Astrocyte of the cerebellum (primary cell): Measurements from ENCODE around the gene LRRIQ1.

Experiments used
- DNase-seq: peaks from one replicate; pipeline ENCODE4 v3.0.0-alpha.2; 2011; ENCODE audit warnings: low read depth
- H3K4me3 ChIP-seq: 2 replicates; pipeline ENCODE4 v1.5.1; 2011; ENCODE audit warnings: mild to moderate bottlenecking, low read depth, low read length, moderate library complexity
- in situ Hi-C: cut with HindIII; loops from 2 replicates; pipeline ENCODE4 v1.10.0; 2017; ENCODE audit warnings: low sequenced_read_pairs
- TF ChIP-seq, protein P1 (sequence below): IDR thresholded peaks from 2 replicates; pipeline ENCODE4 v1.5.1; 2012; ENCODE audit warnings: low read length, low read depth, moderate library complexity, mild to moderate bottlenecking; ENCODE audit errors: missing control alignments

LRRIQ1 gene

DNA sequence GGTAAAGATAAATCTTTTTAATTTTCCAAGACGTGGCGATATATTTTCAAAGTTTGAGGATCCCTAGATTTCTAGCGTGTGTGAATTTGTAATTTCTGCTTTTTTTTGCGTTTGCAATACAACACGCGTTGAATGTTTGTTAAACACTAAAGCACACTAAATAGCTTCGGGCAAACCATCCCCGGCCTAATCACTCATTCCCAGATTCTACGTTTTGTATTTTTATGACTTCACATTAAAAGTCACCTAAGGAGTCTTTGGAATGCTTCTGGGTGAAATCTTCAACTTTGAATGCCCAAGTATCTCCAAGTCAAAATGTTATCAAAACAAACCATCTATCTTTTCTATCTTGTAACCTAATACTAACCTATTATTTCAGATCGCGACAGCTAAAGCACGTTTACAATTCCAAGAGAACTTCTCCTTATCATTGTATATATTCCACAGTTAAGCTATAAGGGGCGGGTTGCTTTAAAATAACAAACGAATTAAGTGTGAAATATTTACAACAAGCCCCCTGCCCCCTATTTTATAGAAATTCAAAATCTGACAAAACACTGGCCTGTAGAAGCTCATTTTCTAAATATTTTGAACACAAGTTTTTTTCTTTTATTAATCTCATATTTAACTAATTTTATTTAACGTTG, 245.0 kb downstream of the LRRIQ1 start:
- DNase-seq, result no peak
- peak overlapping the region; percentile 50 for H3K4me3 ChIP-seq
- TF ChIP-seq, protein P1, sequence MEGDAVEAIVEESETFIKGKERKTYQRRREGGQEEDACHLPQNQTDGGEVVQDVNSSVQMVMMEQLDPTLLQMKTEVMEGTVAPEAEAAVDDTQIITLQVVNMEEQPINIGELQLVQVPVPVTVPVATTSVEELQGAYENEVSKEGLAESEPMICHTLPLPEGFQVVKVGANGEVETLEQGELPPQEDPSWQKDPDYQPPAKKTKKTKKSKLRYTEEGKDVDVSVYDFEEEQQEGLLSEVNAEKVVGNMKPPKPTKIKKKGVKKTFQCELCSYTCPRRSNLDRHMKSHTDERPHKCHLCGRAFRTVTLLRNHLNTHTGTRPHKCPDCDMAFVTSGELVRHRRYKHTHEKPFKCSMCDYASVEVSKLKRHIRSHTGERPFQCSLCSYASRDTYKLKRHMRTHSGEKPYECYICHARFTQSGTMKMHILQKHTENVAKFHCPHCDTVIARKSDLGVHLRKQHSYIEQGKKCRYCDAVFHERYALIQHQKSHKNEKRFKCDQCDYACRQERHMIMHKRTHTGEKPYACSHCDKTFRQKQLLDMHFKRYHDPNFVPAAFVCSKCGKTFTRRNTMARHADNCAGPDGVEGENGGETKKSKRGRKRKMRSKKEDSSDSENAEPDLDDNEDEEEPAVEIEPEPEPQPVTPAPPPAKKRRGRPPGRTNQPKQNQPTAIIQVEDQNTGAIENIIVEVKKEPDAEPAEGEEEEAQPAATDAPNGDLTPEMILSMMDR, result no peak
- in situ Hi-C loops, result no loop called here

DNA sequence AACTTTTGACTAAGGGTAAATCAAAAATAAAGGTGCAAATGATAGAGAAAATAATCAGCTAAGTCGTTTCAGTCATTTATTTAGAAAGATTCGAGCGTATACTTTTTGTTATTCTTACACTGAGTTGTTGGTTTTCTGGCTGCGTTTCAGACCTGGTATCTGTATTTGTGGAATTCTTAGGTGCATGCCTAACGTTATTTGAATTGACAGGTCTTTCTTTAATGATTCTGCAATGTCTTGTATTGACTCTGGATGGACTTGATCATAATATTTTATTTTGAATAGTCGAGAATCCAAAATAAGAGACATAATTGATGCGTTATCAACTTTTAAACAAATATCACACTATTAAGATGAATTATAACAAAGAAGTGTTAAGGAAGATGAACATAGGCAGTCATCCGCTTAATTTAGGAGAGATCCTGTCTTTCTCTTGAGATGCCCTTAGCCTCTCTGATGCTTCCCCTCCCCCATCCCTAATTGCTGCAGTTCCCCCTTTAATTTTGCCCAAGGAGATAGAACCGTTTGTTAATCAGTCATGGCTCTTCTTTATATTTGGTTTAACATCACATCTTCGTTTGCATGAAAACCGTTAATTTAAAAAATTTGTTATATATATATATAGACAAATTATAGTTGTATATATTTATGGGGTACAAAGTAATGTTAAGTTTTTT, 245.6 kb downstream of the LRRIQ1 start:
- no peak overlapping the region for H3K4me3 ChIP-seq
- DNase-seq, result no peak
- in situ Hi-C loops, result no loop called here
- TF ChIP-seq, protein P1, result no peak

DNA sequence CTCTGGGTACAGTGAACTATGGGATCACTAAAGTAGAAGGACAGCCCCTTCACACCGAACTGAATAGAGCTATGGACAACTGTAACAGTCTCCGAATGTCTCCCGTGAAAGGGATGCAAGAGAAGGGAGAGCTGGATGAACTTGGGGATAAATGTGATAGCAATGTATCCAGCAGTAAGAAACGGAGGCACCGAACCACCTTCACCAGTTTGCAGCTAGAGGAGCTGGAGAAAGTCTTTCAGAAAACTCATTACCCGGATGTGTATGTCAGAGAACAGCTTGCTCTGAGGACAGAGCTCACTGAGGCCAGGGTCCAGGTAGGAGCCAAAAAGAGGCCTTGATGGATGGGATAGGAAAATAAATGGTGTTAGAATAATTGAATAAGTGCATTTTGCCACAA, 247.4 kb downstream of the LRRIQ1 start:
- DNase-seq, result no peak
- in situ Hi-C loops, result no loop called here
- TF ChIP-seq, protein P1, result no peak
- H3K4me3 ChIP-seq, result no peak overlapping the region
